ENCODE data around the gene NCKAP5.

Gene NCKAP5

DNA sequence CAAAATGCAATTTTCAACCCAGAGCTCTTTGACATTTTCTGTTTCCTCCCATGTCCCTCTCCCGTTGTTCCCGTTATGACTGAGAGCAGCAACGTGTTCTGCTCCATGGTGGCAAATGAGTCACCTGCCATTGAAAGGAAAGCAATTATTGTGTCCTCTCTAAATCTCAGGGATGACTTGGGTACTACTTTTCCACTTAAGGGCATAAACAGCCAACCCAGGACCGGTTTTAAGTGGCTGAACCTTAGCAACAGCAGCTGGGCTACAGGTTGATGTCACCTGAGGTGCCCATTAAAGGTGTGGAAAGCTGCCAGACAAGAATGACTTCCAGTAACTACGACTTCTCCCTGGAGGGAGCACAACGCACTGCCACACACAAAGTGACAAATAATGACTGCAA lies 236.8 kb downstream of the NCKAP5 start:
- H3K27me3 ChIP-seq (replicated peaks in 2 of 5; ENCODE audit: control insufficient read depth in 4 of 5, insufficient read depth in 5 of 5, low read length in 4 of 5), result peaks cover 0 to 3% (median 0%) of the 10 kb centered on the region in 5 experiments
- CTCF ChIA-PET, result no interaction called here
- no peak overlapping the region for H3K27ac ChIP-seq (ENCODE audit: insufficient read depth in 1 of 2, low read depth in 1 of 2, low read length in 2 of 2, poor library complexity in 1 of 2, severe bottlenecking in 2 of 2)
- 86% methylated on average over 6 of the region's 6 CpGs for WGBS (ENCODE audit: insufficient coverage)
- no peak overlapping the region for H3K4me3 ChIP-seq (ENCODE audit: control insufficient read depth in 1 of 7, extremely low read depth in 1 of 7, insufficient read depth in 4 of 7, low read depth in 2 of 7, low read length in 6 of 7)
- no peaks in the 10 kb centered on the region for H3K4me1 ChIP-seq (ENCODE audit: control extremely low read depth in 1 of 4, control insufficient read depth in 4 of 4, insufficient read depth in 4 of 4, low read length in 3 of 4)
- no peaks in the 10 kb centered on the region for H3K9me3 ChIP-seq (ENCODE audit: control extremely low read depth in 1 of 5, control insufficient read depth in 4 of 5, insufficient read depth in 2 of 5, low read depth in 1 of 5, low read length in 4 of 5)
- no peaks in the 10 kb centered on the region for H3K36me3 ChIP-seq (ENCODE audit: control insufficient read depth in 4 of 4, insufficient read depth in 4 of 4, low read length in 3 of 4)
- DNase-seq, result no peak
- POLR2A ChIA-PET, result no interaction called here

DNA sequence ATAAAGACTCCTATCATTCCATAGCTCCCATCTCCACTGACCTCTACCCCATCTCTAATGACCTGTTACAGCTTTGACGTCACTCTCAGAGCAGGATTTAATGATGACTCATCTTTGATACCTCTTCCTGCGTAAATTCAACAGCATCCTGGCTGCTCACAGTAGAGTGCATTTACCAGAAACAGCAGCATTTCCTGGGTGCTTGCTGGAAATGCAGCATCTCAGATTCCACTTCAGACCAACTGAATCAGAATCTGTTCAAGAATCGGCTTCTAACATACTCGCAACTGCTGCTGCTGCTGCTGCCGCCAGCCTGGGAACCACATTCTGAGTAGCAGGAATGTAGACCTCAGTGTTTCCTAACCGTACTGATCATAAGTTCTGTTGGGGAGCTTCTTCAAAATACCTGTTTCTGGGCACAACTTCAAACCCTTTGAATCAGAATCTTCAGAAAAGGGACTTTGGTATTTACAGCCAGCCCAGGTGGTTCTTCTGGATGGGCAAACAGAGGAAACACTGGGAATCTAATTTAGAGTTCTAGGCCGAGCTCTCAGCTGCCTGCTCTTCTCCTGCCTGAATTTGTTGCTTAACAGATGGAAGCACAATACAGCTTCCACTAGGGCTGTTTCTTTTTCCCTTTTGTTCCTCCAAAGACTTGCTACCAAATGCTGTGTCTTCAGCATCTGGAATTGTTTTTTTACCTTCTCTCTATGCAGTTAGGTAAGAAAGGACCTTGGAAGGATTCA lies 241.4 kb downstream of the NCKAP5 start:
- no peak for DNase-seq
- Histone ChIP-seq H3K36me3 (ENCODE audit: control insufficient read depth in 4 of 4, insufficient read depth in 4 of 4, low read length in 3 of 4) (no peaks in the 10 kb centered on the region), H3K27ac (ENCODE audit: insufficient read depth in 1 of 2, low read depth in 1 of 2, low read length in 2 of 2, poor library complexity in 1 of 2, severe bottlenecking in 2 of 2) (no peak overlapping the region), H3K4me1 (ENCODE audit: control extremely low read depth in 1 of 4, control insufficient read depth in 4 of 4, insufficient read depth in 4 of 4, low read length in 3 of 4) (no peaks in the 10 kb centered on the region), H3K9me3 (ENCODE audit: control extremely low read depth in 1 of 5, control insufficient read depth in 4 of 5, insufficient read depth in 2 of 5, low read depth in 1 of 5, low read length in 4 of 5) (no peaks in the 10 kb centered on the region), H3K4me3 (ENCODE audit: control insufficient read depth in 1 of 7, extremely low read depth in 1 of 7, insufficient read depth in 4 of 7, low read depth in 2 of 7, low read length in 6 of 7) (no peak overlapping the region), H3K27me3 (replicated peaks in 2 of 5; ENCODE audit: control insufficient read depth in 4 of 5, insufficient read depth in 5 of 5, low read length in 4 of 5) (peaks cover 0 to 3% (median 0%) of the 10 kb centered on the region in 5 experiments)
- ChIA-PET POLR2A (no interaction called here), CTCF (no interaction called here)
- WGBS (ENCODE audit: insufficient coverage), result 83% methylated on average over 7 of the region's 7 CpGs

DNA sequence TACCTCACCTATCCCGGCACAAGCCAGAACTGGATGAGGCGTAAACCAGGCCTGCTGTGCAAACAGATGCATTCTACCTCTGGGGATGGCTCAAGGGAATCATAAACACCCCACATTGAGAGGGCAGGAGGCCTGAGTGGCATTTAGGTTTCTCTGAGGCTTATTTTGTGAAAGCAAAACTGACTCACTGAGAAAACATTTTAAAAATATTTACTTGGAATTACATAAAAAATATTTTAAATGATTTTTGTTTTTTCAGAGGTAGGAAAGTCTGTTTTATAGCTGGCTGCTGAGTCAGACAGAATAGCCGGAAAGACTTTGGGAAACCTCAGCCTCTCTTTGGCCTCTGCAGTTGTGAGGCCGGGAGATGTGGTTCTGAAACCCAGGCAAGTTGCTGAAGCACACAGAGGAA lies 244.1 kb downstream of the NCKAP5 start:
- H3K27me3 ChIP-seq (replicated peaks in 2 of 5; ENCODE audit: control insufficient read depth in 4 of 5, insufficient read depth in 5 of 5, low read length in 4 of 5), result peaks cover 0 to 3% (median 0%) of the 10 kb centered on the region in 5 experiments
- no peak for DNase-seq
- ChIA-PET CTCF (no interaction called here), POLR2A (no interaction called here)
- WGBS (ENCODE audit: insufficient coverage), result 96% methylated on average over 2 of the region's 4 CpGs
- H3K4me1 ChIP-seq (ENCODE audit: control extremely low read depth in 1 of 4, control insufficient read depth in 4 of 4, insufficient read depth in 4 of 4, low read length in 3 of 4), result no peaks in the 10 kb centered on the region
- H3K4me3 ChIP-seq (ENCODE audit: control insufficient read depth in 1 of 7, extremely low read depth in 1 of 7, insufficient read depth in 4 of 7, low read depth in 2 of 7, low read length in 6 of 7), result no peak overlapping the region
- no peak overlapping the region for H3K27ac ChIP-seq (ENCODE audit: insufficient read depth in 1 of 2, low read depth in 1 of 2, low read length in 2 of 2, poor library complexity in 1 of 2, severe bottlenecking in 2 of 2)
- H3K9me3 ChIP-seq (ENCODE audit: control extremely low read depth in 1 of 5, control insufficient read depth in 4 of 5, insufficient read depth in 2 of 5, low read depth in 1 of 5, low read length in 4 of 5), result no peaks in the 10 kb centered on the region
- H3K36me3 ChIP-seq (ENCODE audit: control insufficient read depth in 4 of 4, insufficient read depth in 4 of 4, low read length in 3 of 4), result no peaks in the 10 kb centered on the region

DNA sequence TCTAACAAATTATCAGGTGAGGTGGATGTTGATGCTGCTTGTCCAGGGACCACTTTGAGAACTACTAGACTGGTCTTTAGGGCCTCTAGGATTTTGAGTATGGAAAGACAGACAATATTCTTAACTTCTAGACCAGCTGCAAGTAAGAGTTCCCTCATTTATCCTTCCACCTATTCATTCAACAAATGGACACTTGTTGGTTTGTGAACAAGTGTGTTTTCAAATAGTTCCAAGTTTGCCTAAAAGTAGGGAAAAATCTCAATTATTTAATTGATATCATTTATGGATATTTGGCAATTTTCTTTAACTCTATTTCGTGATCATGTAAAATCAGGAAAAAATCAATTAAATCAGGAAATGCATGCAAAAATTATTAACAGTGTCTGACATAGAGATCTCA lies 245.4 kb downstream of the NCKAP5 start:
- Histone ChIP-seq H3K4me3 (ENCODE audit: control insufficient read depth in 1 of 7, extremely low read depth in 1 of 7, insufficient read depth in 4 of 7, low read depth in 2 of 7, low read length in 6 of 7) (no peak overlapping the region), H3K9me3 (ENCODE audit: control extremely low read depth in 1 of 5, control insufficient read depth in 4 of 5, insufficient read depth in 2 of 5, low read depth in 1 of 5, low read length in 4 of 5) (no peaks in the 10 kb centered on the region), H3K4me1 (ENCODE audit: control extremely low read depth in 1 of 4, control insufficient read depth in 4 of 4, insufficient read depth in 4 of 4, low read length in 3 of 4) (no peaks in the 10 kb centered on the region), H3K27me3 (replicated peaks in 2 of 5; ENCODE audit: control insufficient read depth in 4 of 5, insufficient read depth in 5 of 5, low read length in 4 of 5) (no peaks in the 10 kb centered on the region), H3K27ac (ENCODE audit: insufficient read depth in 1 of 2, low read depth in 1 of 2, low read length in 2 of 2, poor library complexity in 1 of 2, severe bottlenecking in 2 of 2) (no peak overlapping the region), H3K36me3 (ENCODE audit: control insufficient read depth in 4 of 4, insufficient read depth in 4 of 4, low read length in 3 of 4) (no peaks in the 10 kb centered on the region)
- ChIA-PET POLR2A (no interaction called here), CTCF (no interaction called here)
- no peak for DNase-seq
- WGBS (ENCODE audit: insufficient coverage), result no CpG with 5 or more reads among the region's 1 CpG

DNA sequence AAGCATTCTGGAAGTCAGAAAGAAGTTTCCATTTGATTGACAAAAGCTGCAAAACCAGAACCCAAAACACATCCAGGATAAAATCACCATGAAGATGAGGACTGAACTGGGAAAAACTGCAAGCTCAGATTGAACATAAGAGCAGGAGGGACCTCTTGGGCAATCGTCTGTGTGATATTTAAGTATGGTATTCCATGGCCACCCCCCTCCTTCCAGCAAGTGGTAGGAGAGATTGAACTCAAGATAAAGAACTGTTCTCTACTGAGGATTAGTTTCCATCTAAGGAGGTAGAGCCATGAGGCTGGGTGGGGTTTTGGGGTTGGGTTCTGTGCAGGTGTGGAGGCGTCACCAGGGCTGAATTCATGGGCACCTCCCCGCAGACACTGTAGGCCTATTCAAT lies 251.1 kb downstream of the NCKAP5 start:
- DNase-seq, result no peak
- H3K36me3 ChIP-seq (ENCODE audit: control insufficient read depth in 4 of 4, insufficient read depth in 4 of 4, low read length in 3 of 4), result no peaks in the 10 kb centered on the region
- CTCF ChIA-PET, result no interaction called here
- H3K27ac ChIP-seq (ENCODE audit: insufficient read depth in 1 of 2, low read depth in 1 of 2, low read length in 2 of 2, poor library complexity in 1 of 2, severe bottlenecking in 2 of 2), result no peak overlapping the region
- POLR2A ChIA-PET, result no interaction called here
- no peaks in the 10 kb centered on the region for H3K9me3 ChIP-seq (ENCODE audit: control extremely low read depth in 1 of 5, control insufficient read depth in 4 of 5, insufficient read depth in 2 of 5, low read depth in 1 of 5, low read length in 4 of 5)
- no peak overlapping the region for H3K4me3 ChIP-seq (ENCODE audit: control insufficient read depth in 1 of 7, extremely low read depth in 1 of 7, insufficient read depth in 4 of 7, low read depth in 2 of 7, low read length in 6 of 7)
- no peaks in the 10 kb centered on the region for H3K27me3 ChIP-seq (replicated peaks in 2 of 5; ENCODE audit: control insufficient read depth in 4 of 5, insufficient read depth in 5 of 5, low read length in 4 of 5)
- WGBS (ENCODE audit: insufficient coverage), result 100% methylated on average over 2 of the region's 3 CpGs
- no peaks in the 10 kb centered on the region for H3K4me1 ChIP-seq (ENCODE audit: control extremely low read depth in 1 of 4, control insufficient read depth in 4 of 4, insufficient read depth in 4 of 4, low read length in 3 of 4)

DNA sequence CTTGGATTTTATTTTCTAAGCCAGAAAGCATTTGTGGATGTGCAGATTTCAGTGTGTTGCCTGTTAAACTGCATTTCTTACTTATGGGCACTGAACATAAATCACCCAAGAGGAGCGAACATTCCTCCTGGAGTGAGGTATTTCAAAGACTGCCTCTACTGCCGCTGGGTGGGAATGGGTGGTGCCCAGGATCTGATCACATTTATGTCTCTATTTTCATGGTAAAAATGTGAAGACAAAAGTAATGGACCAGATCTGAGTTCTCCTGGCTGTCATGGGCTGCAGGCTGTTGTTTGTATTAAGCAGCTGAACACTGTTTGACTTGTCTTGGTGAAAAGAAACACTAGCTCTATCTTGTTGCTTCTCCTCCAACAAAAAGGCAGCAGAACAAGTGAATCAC lies 251.7 kb downstream of the NCKAP5 start:
- Histone ChIP-seq H3K27ac (ENCODE audit: insufficient read depth in 1 of 2, low read depth in 1 of 2, low read length in 2 of 2, poor library complexity in 1 of 2, severe bottlenecking in 2 of 2) (no peak overlapping the region), H3K36me3 (ENCODE audit: control insufficient read depth in 4 of 4, insufficient read depth in 4 of 4, low read length in 3 of 4) (no peaks in the 10 kb centered on the region), H3K27me3 (replicated peaks in 2 of 5; ENCODE audit: control insufficient read depth in 4 of 5, insufficient read depth in 5 of 5, low read length in 4 of 5) (no peaks in the 10 kb centered on the region), H3K9me3 (ENCODE audit: control extremely low read depth in 1 of 5, control insufficient read depth in 4 of 5, insufficient read depth in 2 of 5, low read depth in 1 of 5, low read length in 4 of 5) (no peaks in the 10 kb centered on the region), H3K4me3 (ENCODE audit: control insufficient read depth in 1 of 7, extremely low read depth in 1 of 7, insufficient read depth in 4 of 7, low read depth in 2 of 7, low read length in 6 of 7) (no peak overlapping the region), H3K4me1 (ENCODE audit: control extremely low read depth in 1 of 4, control insufficient read depth in 4 of 4, insufficient read depth in 4 of 4, low read length in 3 of 4) (no peaks in the 10 kb centered on the region)
- WGBS (ENCODE audit: insufficient coverage), result 91% methylated on average over 2 of the region's 2 CpGs
- DNase-seq, result no peak
- CTCF ChIA-PET, result no interaction called here
- POLR2A ChIA-PET, result no interaction called here

DNA sequence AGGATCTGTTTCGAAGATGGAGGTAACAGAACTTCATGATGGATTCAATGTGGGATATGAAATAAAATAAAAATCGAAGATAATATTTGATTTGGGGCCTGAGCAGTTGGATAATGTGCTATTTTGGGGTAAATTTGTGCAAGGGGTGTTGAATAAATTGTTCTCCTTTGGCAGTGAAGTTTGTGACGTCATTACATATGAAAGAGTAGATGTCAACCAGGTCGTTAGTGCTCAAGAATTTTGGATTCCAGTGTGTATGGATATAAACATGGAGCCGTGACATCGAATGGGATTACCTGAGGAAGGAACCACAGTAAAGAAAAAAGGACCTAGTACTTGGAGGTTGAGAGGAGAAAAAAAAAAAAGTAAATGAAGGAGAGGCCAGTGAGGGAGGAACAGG lies 253.0 kb downstream of the NCKAP5 start:
- ChIA-PET CTCF (no interaction called here), POLR2A (no interaction called here)
- no peak overlapping the region for H3K4me3 ChIP-seq (ENCODE audit: control insufficient read depth in 1 of 7, extremely low read depth in 1 of 7, insufficient read depth in 4 of 7, low read depth in 2 of 7, low read length in 6 of 7)
- DNase-seq, result no peak
- no peaks in the 10 kb centered on the region for H3K4me1 ChIP-seq (ENCODE audit: control extremely low read depth in 1 of 4, control insufficient read depth in 4 of 4, insufficient read depth in 4 of 4, low read length in 3 of 4)
- no peaks in the 10 kb centered on the region for H3K36me3 ChIP-seq (ENCODE audit: control insufficient read depth in 4 of 4, insufficient read depth in 4 of 4, low read length in 3 of 4)
- 93% methylated on average over 6 of the region's 6 CpGs for WGBS (ENCODE audit: insufficient coverage)
- H3K9me3 ChIP-seq (ENCODE audit: control extremely low read depth in 1 of 5, control insufficient read depth in 4 of 5, insufficient read depth in 2 of 5, low read depth in 1 of 5, low read length in 4 of 5), result no peaks in the 10 kb centered on the region
- no peaks in the 10 kb centered on the region for H3K27me3 ChIP-seq (replicated peaks in 2 of 5; ENCODE audit: control insufficient read depth in 4 of 5, insufficient read depth in 5 of 5, low read length in 4 of 5)
- H3K27ac ChIP-seq (ENCODE audit: insufficient read depth in 1 of 2, low read depth in 1 of 2, low read length in 2 of 2, poor library complexity in 1 of 2, severe bottlenecking in 2 of 2), result no peak overlapping the region

Measured in common myeloid progenitor, CD34-positive (primary cell).